CD14-positive monocyte (primary cell): ENCODE measurements around the gene CENPB. TPM values are rescaled to one million over a fixed set of nuclear protein-coding genes. Genes with fewer than 3 reads are reported as not detected.

ENCODE experiments used
- DNase-seq, 3 donors: peaks; one replicate each; pipeline ENCODE4 v3.0.0-alpha.2; 2011 to 2022
- H2AFZ ChIP-seq: 2 replicates; pipeline ENCODE4 v1.6.0; 2012; ENCODE audit warnings: mild to moderate bottlenecking, low read depth, low read length, inconsistent platforms; ENCODE audit not compliant: insufficient read depth, poor library complexity, severe bottlenecking
- H3K27ac ChIP-seq, 2 donors: 1 replicate in 1 of 2; 2 replicates in 1 of 2; pipeline ENCODE4 v1.5.1; 2012 to 2013; ENCODE audit warnings: low read length in 2 of 2, control low read depth in 1 of 2, inconsistent platforms in 1 of 2, low read depth in 1 of 2, mild to moderate bottlenecking in 1 of 2
- H3K27me3 ChIP-seq, 2 donors: one replicate each; pipeline versions ENCODE4 v1.6.0 to v1.6.1; 2011 to 2013; ENCODE audit warnings: low read length in 2 of 2; ENCODE audit not compliant: control insufficient read depth in 2 of 2, insufficient read depth in 2 of 2
- H3K36me3 ChIP-seq, 2 donors: replicated peaks in 1 of 2; 1 replicate in 1 of 2; 2 replicates in 1 of 2; pipeline versions ENCODE4 v1.5.1 to v1.6.1; 2012 to 2013; ENCODE audit warnings: low read length in 2 of 2, control low read depth in 1 of 2, inconsistent platforms in 1 of 2, mild to moderate bottlenecking in 1 of 2; ENCODE audit not compliant: insufficient read depth in 2 of 2, control insufficient read depth in 1 of 2
- H3K4me1 ChIP-seq, 2 donors: 1 replicate in 1 of 2; 2 replicates in 1 of 2; pipeline versions ENCODE4 v1.5.1 to v1.6.1; 2012 to 2013; ENCODE audit warnings: low read length in 2 of 2, control low read depth in 1 of 2, inconsistent platforms in 1 of 2, mild to moderate bottlenecking in 1 of 2, moderate library complexity in 1 of 2; ENCODE audit not compliant: insufficient read depth in 2 of 2, control insufficient read depth in 1 of 2
- H3K4me2 ChIP-seq: replicated peaks from 2 replicates; pipeline ENCODE3; 2012; ENCODE audit warnings: low read length, moderate library complexity, mild to moderate bottlenecking; ENCODE audit not compliant: poor library complexity, severe bottlenecking; ENCODE audit errors: extremely low read depth
- H3K4me3 ChIP-seq, 3 experiments: fragments of 200-600 bp in 1 of 3; sonication (generic) in 1 of 3; replicated peaks in 1 of 3; 1 replicate in 2 of 3; 2 replicates in 1 of 3; pipeline ENCODE4 v1.5.1; 2011 to 2013; ENCODE audit warnings: low read length in 3 of 3, mild to moderate bottlenecking in 3 of 3, control low read depth in 2 of 3, low read depth in 2 of 3, inconsistent platforms in 1 of 3, moderate library complexity in 1 of 3
- H3K79me2 ChIP-seq: 2 replicates; pipeline ENCODE4 v1.6.0; 2012; ENCODE audit warnings: mild to moderate bottlenecking, control low read depth, inconsistent platforms, low read length, moderate library complexity; ENCODE audit not compliant: insufficient read depth
- H3K9ac ChIP-seq: 2 replicates; pipeline ENCODE4 v1.6.0; 2017; ENCODE audit warnings: low read length, mild to moderate bottlenecking; ENCODE audit not compliant: insufficient read depth, poor library complexity, severe bottlenecking
- H3K9me3 ChIP-seq, 2 donors: replicated peaks in 1 of 2; 1 replicate in 1 of 2; 2 replicates in 1 of 2; pipeline versions ENCODE4 v1.5.1 to v1.6.1; 2012 to 2013; ENCODE audit warnings: low read length in 2 of 2, control low read depth in 1 of 2; ENCODE audit not compliant: control insufficient read depth in 1 of 2, insufficient read depth in 1 of 2
- H4K20me1 ChIP-seq: 2 replicates; pipeline ENCODE4 v1.6.0; 2012; ENCODE audit warnings: mild to moderate bottlenecking, low read length, control low read depth, moderate library complexity; ENCODE audit not compliant: insufficient read depth
- H3K27ac Mint-ChIP-seq, 7 donors: one replicate each; pipeline ENCODE4 v1.8.0; 2020; ENCODE audit warnings: mild to moderate bottlenecking in 7 of 7, mixed read lengths in 7 of 7, moderate library complexity in 6 of 7, inconsistent platforms in 2 of 7
- H3K27me3 Mint-ChIP-seq, 3 donors: one replicate each; pipeline ENCODE4 v1.8.0; 2021 to 2022; ENCODE audit warnings: low read depth in 3 of 3, mild to moderate bottlenecking in 3 of 3, mixed read lengths in 3 of 3, moderate library complexity in 3 of 3, inconsistent platforms in 1 of 3
- H3K36me3 Mint-ChIP-seq, 2 donors: one replicate each; pipeline ENCODE4 v1.8.0; 2020; ENCODE audit warnings: mixed read lengths in 2 of 2, inconsistent platforms in 1 of 2, mild to moderate bottlenecking in 1 of 2
- H3K4me1 Mint-ChIP-seq: one replicate; pipeline ENCODE4 v1.8.0; 2020; ENCODE audit warnings: mild to moderate bottlenecking, mixed read lengths
- H3K4me3 Mint-ChIP-seq, 2 donors: one replicate each; pipeline ENCODE4 v1.8.0; 2020; ENCODE audit warnings: mild to moderate bottlenecking in 2 of 2, mixed read lengths in 2 of 2, moderate library complexity in 1 of 2
- H3K9me3 Mint-ChIP-seq, 7 donors: one replicate each; pipeline ENCODE4 v1.8.0; 2020 to 2022; ENCODE audit warnings: mixed read lengths in 7 of 7, mild to moderate bottlenecking in 6 of 7, moderate library complexity in 6 of 7, inconsistent platforms in 2 of 7
- CTCF ChIP-seq: fragments of 200-600 bp; IDR thresholded peaks from one replicate; pipeline ENCODE4 v1.8.0; 2022; ENCODE audit warnings: antibody characterized with exemption, mild to moderate bottlenecking
- WGBS: methylation state at CpG from one replicate; pipeline ENCODE4 v1.1.5; 2013; ENCODE audit warnings: missing lambda C conversion rate; ENCODE audit not compliant: insufficient coverage; 5-methylcytosine and 5-hydroxymethylcytosine counted together
- intact Hi-C, 2 donors: fragments of 100-400 bp; cut with micrococcal nuclease; formaldehyde crosslinking; loops; one replicate each; pipeline versions ENCODE4 v1.15.0 to v1.15.1; 2023
- polyA plus RNA-seq, 3 donors: library from polyadenylated mRNA; depleted of rRNA in 1 of 3; unstranded in 2 of 3; stranded (reverse) in 1 of 3; fragments of 300-500 nt in 2 of 3; fragments of >200 nt in 1 of 3; fragmentation: Illumina TruSeq in 2 of 3; gene quantifications; 1 replicate in 2 of 3; 2 replicates in 1 of 3; pipeline ENCODE4 v1.2.3, GENCODE V29; 2012 to 2021

CENPB gene
- polyA plus RNA-seq, 3 donors = 1.1 to 18.9 (median 1.4) TPM

- Mint-ChIP-seq H3K36me3 (no peaks in the 10 kb centered on the region), H3K27ac (no peak overlapping the region), H3K9me3 (peaks cover 0 to under 1% (median 0%) of the 10 kb centered on the region in 7 donors), H3K4me1 (peaks cover 2% of the 10 kb centered on the region), H3K4me3 (no peak overlapping the region), H3K27me3 (peaks cover 11 to 16% (median 15%) of the 10 kb centered on the region in 3 donors)
- Histone ChIP-seq H3K79me2 (no peaks in the 10 kb centered on the region), H3K27ac (no peak overlapping the region), H3K4me3 (no peak overlapping the region), H3K36me3 (no peaks in the 10 kb centered on the region), H4K20me1 (no peaks in the 10 kb centered on the region), H3K4me1 (no peaks in the 10 kb centered on the region), H3K9ac (no peak overlapping the region), H3K4me2 (no peak overlapping the region), H2AFZ (no peak overlapping the region), H3K9me3 (no peaks in the 10 kb centered on the region), H3K27me3 (peaks cover 0 to 3% of the 10 kb centered on the region in 2 donors)
- intact Hi-C loops = no loop called here
- DNase-seq = no peak
- 88% methylated on average over 7 of the region's 11 CpGs for WGBS
- TF ChIP-seq CTCF = no peak
These were observed 48.2 kb downstream of the CENPB start for GRCh38 chr20:3738111-3739053.

GRCh38 chr20:3735768-3736167 lies 50.8 kb downstream of the CENPB start:
- H3K4me1 ChIP-seq = no peaks in the 10 kb centered on the region
- H4K20me1 ChIP-seq = no peaks in the 10 kb centered on the region
- no peak overlapping the region for H3K4me2 ChIP-seq
- H3K27ac Mint-ChIP-seq = no peak overlapping the region
- no peak overlapping the region for H3K4me3 ChIP-seq
- H2AFZ ChIP-seq = no peak overlapping the region
- peaks cover 0 to 5% (median 0%) of the 10 kb centered on the region in 7 donors for H3K9me3 Mint-ChIP-seq
- no peak overlapping the region for H3K9ac ChIP-seq
- H3K36me3 Mint-ChIP-seq = no peaks in the 10 kb centered on the region
- H3K27ac ChIP-seq = no peak overlapping the region
- DNase-seq = no peak
- no CpG with 5 or more reads among the region's 4 CpGs for WGBS
- H3K36me3 ChIP-seq = no peaks in the 10 kb centered on the region
- peaks cover 0 to 4% of the 10 kb centered on the region in 2 donors for H3K9me3 ChIP-seq
- peaks cover 0 to 26% of the 10 kb centered on the region in 2 donors for H3K27me3 ChIP-seq
- H3K27me3 Mint-ChIP-seq = peaks cover 28 to 39% (median 36%) of the 10 kb centered on the region in 3 donors
- H3K79me2 ChIP-seq = no peaks in the 10 kb centered on the region
- TF ChIP-seq CTCF = no peak
- intact Hi-C loops = no loop called here
- no peak overlapping the region for H3K4me3 Mint-ChIP-seq
- peaks cover 5% of the 10 kb centered on the region for H3K4me1 Mint-ChIP-seq
